Esophagus muscularis mucosa (tissue), 3 donors: ENCODE measurements around the gene TEX38.

Source experiments
- CTCF ChIP-seq, 3 experiments: fragments of 200-600 bp in 2 of 3; fragments of 450-650 bp in 1 of 3; sonication (generic) in 2 of 3; IDR thresholded peaks; one replicate each; pipeline ENCODE4 v1.5.1; 2017 to 2019; ENCODE audit warnings: antibody characterized with exemption in 3 of 3, mild to moderate bottlenecking in 2 of 3, moderate library complexity in 1 of 3
- POLR2AphosphoS5 ChIP-seq, 2 donors: sonication (generic); formaldehyde crosslinking; IDR thresholded peaks; one replicate each; pipeline ENCODE4 v1.6.1; 2017; ENCODE audit warnings: antibody characterized with exemption in 2 of 2

DNA sequence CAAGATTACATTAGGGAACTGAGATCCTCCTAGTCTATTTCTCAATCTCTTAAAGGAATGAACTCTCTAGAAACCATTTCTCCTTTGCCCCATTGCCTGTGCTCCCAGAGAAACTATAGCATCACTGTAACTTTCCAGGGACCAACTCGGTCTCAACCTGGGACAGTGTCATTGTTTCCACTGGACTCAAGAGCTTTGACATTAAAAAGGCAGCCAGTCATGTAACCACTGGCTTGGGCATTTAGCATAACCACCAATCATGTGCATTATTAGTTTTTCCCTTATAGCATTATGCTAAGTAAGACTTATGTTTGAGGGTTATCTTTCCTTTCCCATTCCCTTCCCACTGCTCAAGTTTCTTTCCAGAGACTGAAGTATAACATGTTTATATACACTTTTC lies 18.2 kb downstream of the TEX38 start:
- TF ChIP-seq CTCF (IDR thresholded peaks at IDR 0.05): no peak
- no peak for TF ChIP-seq POLR2AphosphoS5 (IDR thresholded peaks at IDR 0.05)
